ENCODE measurements around the gene MLLT1. TPM values are rescaled to one million over a fixed set of nuclear protein-coding genes. Genes with fewer than 3 reads are reported as not detected.

The MLLT1 gene
- total and polyA plus RNA-seq, 11 donors = 17.8 to 45.9 (median 34.9) TPM

- peaks cover 0 to 10% (median 0%) of the 10 kb centered on the region in 12 donors for H3K9me3 ChIP-seq
- TF ChIP-seq, protein P1, sequence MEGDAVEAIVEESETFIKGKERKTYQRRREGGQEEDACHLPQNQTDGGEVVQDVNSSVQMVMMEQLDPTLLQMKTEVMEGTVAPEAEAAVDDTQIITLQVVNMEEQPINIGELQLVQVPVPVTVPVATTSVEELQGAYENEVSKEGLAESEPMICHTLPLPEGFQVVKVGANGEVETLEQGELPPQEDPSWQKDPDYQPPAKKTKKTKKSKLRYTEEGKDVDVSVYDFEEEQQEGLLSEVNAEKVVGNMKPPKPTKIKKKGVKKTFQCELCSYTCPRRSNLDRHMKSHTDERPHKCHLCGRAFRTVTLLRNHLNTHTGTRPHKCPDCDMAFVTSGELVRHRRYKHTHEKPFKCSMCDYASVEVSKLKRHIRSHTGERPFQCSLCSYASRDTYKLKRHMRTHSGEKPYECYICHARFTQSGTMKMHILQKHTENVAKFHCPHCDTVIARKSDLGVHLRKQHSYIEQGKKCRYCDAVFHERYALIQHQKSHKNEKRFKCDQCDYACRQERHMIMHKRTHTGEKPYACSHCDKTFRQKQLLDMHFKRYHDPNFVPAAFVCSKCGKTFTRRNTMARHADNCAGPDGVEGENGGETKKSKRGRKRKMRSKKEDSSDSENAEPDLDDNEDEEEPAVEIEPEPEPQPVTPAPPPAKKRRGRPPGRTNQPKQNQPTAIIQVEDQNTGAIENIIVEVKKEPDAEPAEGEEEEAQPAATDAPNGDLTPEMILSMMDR (IDR thresholded peaks at IDR 0.05) = no peak
- TF ChIP-seq POLR2A (IDR thresholded peaks at IDR 0.05) = no peak
- 78 to 87% (median 81%) methylated on average over 6 to 10 of the region's 10 CpGs for WGBS, 4 donors
- peaks cover 0 to 22% (median 0%) of the 10 kb centered on the region in 9 donors for H3K27me3 ChIP-seq
- DNase-seq = no peak
- no peaks in the 10 kb centered on the region for H3K36me3 ChIP-seq
- H3K27ac ChIP-seq = no peak overlapping the region
- H3K4me3 ChIP-seq = no peak overlapping the region
- ATAC-seq = no peak
- intact Hi-C loops (cut with DNase I) = no loop called here
- no peaks in the 10 kb centered on the region for H3K4me1 ChIP-seq
Measured at GRCh38 chr19:6185093-6185834, 94.5 kb downstream of the MLLT1 start.

GRCh38 chr19:6181119-6181518 is 98.7 kb downstream of the MLLT1 start:
- no peaks in the 10 kb centered on the region for H3K36me3 ChIP-seq
- no peak overlapping the region for H3K4me3 ChIP-seq
- intact Hi-C loops (cut with DNase I) = no loop called here
- ATAC-seq (no peak), DNase-seq (no peak)
- no peaks in the 10 kb centered on the region for H3K9me3 ChIP-seq
- WGBS, 4 donors = 73 to 83% (median 81%) methylated on average over 2 of the region's 2 CpGs
- H3K4me1 ChIP-seq = peaks cover 0 to 3% (median 0%) of the 10 kb centered on the region in 12 donors
- peaks cover 0 to 30% (median 0%) of the 10 kb centered on the region in 9 donors for H3K27me3 ChIP-seq
- TF ChIP-seq, protein P1 (IDR thresholded peaks at IDR 0.05) = no peak
- TF ChIP-seq POLR2A (IDR thresholded peaks at IDR 0.05) = no peak
- no peak overlapping the region for H3K27ac ChIP-seq

DNA sequence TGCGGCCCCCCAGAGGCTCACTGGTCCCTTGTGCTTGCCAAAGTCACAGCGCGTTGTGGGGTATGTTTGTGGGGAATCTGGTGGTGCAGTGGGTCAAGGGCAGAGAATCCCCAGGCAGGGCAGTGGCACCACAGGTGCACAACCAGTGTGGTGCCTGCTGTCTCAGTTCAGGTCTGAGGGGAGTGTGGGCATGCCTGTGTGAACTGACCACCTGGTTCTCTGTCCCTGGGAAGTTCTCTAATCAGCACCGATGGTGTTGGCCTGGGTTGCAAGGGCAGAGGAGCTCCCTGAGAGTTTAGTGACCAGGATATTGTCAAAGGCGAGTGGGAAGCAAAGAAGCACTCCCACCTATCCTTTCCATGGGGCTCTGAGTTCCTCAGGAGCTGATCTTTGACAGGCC is 106.6 kb downstream of the MLLT1 start:
- Histone ChIP-seq H3K27me3 (peaks cover 0 to 11% (median 0%) of the 10 kb centered on the region in 9 donors), H3K27ac (no peak overlapping the region), H3K9me3 (peaks cover 0 to 20% (median 0%) of the 10 kb centered on the region in 12 donors), H3K4me3 (no peak overlapping the region), H3K36me3 (no peaks in the 10 kb centered on the region), H3K4me1 (peaks cover 0 to under 1% (median 0%) of the 10 kb centered on the region in 12 donors)
- TF ChIP-seq, protein P1 (IDR thresholded peaks at IDR 0.05) = no peak
- no peak for TF ChIP-seq POLR2A (IDR thresholded peaks at IDR 0.05)
- intact Hi-C loops (cut with DNase I) = no loop called here
- ATAC-seq (no peak), DNase-seq (no peak)
- 76 to 85% (median 82%) methylated on average over 5 of the region's 5 CpGs for WGBS, 4 donors

DNA sequence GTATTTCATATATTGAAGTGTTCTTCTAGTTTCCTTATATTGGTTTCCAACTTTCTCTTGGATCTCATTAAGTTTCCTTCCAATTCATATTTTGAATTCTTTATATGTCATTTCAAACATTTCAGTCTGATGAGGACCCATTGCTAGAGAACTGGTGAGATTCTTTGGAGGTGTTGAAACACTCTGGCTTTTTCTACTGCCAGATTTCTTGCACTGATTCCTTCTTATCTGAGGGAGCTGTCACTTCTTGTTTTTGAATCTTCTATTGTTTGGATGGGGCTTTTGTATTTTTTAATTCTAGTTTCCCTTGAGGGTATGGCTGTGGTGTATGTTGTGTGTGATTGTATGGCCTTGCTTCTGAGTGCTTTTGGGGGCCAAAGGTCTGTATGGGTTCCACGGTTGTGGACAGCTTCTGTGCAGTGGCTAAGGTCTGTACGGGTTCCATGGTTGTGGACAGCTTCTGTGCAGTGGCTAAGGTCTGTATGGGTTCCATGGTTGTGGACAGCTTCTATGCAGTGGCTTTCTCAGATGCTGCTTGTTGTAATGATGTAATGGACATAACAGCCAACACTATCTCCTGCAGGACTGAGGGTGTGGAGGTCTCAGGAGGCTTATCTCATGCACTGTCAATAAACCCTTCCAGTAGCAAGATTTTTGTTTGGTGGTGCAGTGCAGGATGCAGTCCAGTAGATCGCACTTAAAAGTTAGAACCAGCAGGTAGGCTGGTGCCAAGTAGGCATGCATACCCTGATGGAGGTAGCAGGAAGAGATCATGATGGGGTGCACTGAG is 107.5 kb downstream of the MLLT1 start:
- H3K9me3 ChIP-seq = peaks cover 0 to 20% (median 0%) of the 10 kb centered on the region in 12 donors
- ATAC-seq = no peak
- H3K36me3 ChIP-seq = no peaks in the 10 kb centered on the region
- H3K27me3 ChIP-seq = peaks cover 0 to 11% (median 0%) of the 10 kb centered on the region in 9 donors
- TF ChIP-seq, protein P1 (IDR thresholded peaks at IDR 0.05) = no peak
- no peak for TF ChIP-seq POLR2A (IDR thresholded peaks at IDR 0.05)
- intact Hi-C loops (cut with DNase I) = no loop called here
- 70 to 76% (median 73%) methylated on average over 3 of the region's 3 CpGs for WGBS, 4 donors
- no peak overlapping the region for H3K27ac ChIP-seq
- no peak for DNase-seq
- no peaks in the 10 kb centered on the region for H3K4me1 ChIP-seq
- H3K4me3 ChIP-seq = no peak overlapping the region

All from heart left ventricle (tissue), 16 donors.